SU-DHL-6 (cell line): ENCODE results near the gene WDR48.
"Not testable (repeated sequence)": the region's sequence is repeated elsewhere in the genome, so short reads cannot be mapped to it uniquely, and the experiment has no call there.

Source experiments
- H2AFZ ChIP-seq: fragments of 200-600 bp; sonication (generic); 2 replicates; pipeline ENCODE4 v1.6.1; 2014; ENCODE audit warnings: low read depth, mild to moderate bottlenecking, moderate library complexity, mixed read lengths, antibody characterized with exemption, low read length; ENCODE audit not compliant: severe bottlenecking
- H3F3A ChIP-seq: fragments of 200-600 bp; shearing (Covaris generic); 2 replicates; pipeline ENCODE4 v1.6.0; 2016; ENCODE audit warnings: antibody characterized with exemption, mild to moderate bottlenecking; ENCODE audit not compliant: insufficient read depth
- H3K27ac ChIP-seq: fragments of 200-600 bp; sonication (generic); 2 replicates; pipeline ENCODE4 v1.5.1; 2016; ENCODE audit warnings: low read depth, mild to moderate bottlenecking, low read length, moderate library complexity, mixed read lengths
- H3K27me3 ChIP-seq: fragments of 200-600 bp; sonication (generic), shearing (Covaris generic); 2 replicates; pipeline ENCODE4 v1.6.0; 2014; ENCODE audit warnings: mild to moderate bottlenecking, low read length
- H3K36me3 ChIP-seq: fragments of 200-600 bp; sonication (generic); 2 replicates; pipeline ENCODE4 v1.6.1; 2014; ENCODE audit warnings: mild to moderate bottlenecking, low read length, mixed read lengths
- H3K4me2 ChIP-seq: fragments of 300-600, 200-600 bp; shearing (Covaris generic), sonication (generic); 2 replicates; pipeline ENCODE4 v1.6.0; 2014; ENCODE audit warnings: low read length, low read depth, mild to moderate bottlenecking; ENCODE audit not compliant: poor library complexity, severe bottlenecking
- H3K4me3 ChIP-seq: fragments of 200-600 bp; sonication (generic); 2 replicates; pipeline ENCODE4 v1.5.1; 2014; ENCODE audit warnings: antibody characterized with exemption, low read length, mild to moderate bottlenecking, mixed read lengths; ENCODE audit not compliant: insufficient read depth, poor library complexity, severe bottlenecking
- H3K79me2 ChIP-seq: fragments of 200-600 bp; sonication (generic); 2 replicates; pipeline ENCODE4 v1.6.1; 2014; ENCODE audit warnings: mild to moderate bottlenecking, low read length, moderate library complexity; ENCODE audit not compliant: insufficient read depth
- H3K9ac ChIP-seq: fragments of 200-600 bp; sonication (generic); 2 replicates; pipeline ENCODE4 v1.7.0; 2014; ENCODE audit warnings: mild to moderate bottlenecking, low read length
- H3K9me2 ChIP-seq: fragments of 200-600 bp; sonication (generic); replicated peaks from 2 replicates; pipeline ENCODE4 v1.6.1; 2014; ENCODE audit warnings: low read length; ENCODE audit not compliant: insufficient read depth
- H3K9me3 ChIP-seq: fragments of 200-600 bp; sonication (generic); 2 replicates; pipeline ENCODE4 v1.6.1; 2014; ENCODE audit warnings: low read length, mixed read lengths; ENCODE audit not compliant: insufficient read depth
- H4K20me1 ChIP-seq: fragments of 200-600 bp; sonication (generic); 2 replicates; pipeline ENCODE4 v1.6.1; 2014; ENCODE audit warnings: low read depth, mild to moderate bottlenecking, antibody characterized with exemption, low read length, moderate library complexity, mixed read lengths
- CTCF ChIP-seq: fragments of 200-600 bp; sonication (generic); IDR thresholded peaks from one replicate; pipeline ENCODE4 v1.5.1; 2017; ENCODE audit warnings: antibody characterized with exemption, mild to moderate bottlenecking, low read length, moderate library complexity; ENCODE audit not compliant: insufficient read depth, poor library complexity, severe bottlenecking
- EZH2phosphoT487 ChIP-seq: fragments of 200-600 bp; sonication (generic), shearing (Covaris generic); conservative IDR thresholded peaks from 2 replicates; pipeline ENCODE4 v1.6.1; 2018; ENCODE audit warnings: mild to moderate bottlenecking, antibody characterized with exemption, low read length, moderate library complexity, mixed read lengths

WDR48 gene

GRCh38 chr3:39052583-39052982 lies 767 bp downstream of the WDR48 start:
- Histone ChIP-seq H3F3A (no peaks in the 10 kb centered on the region), H3K36me3 (no peaks in the 10 kb centered on the region), H3K9ac (peak overlapping the region; percentile 62), H3K27ac (no peak overlapping the region), H2AFZ (peak overlapping the region; percentile 86), H3K79me2 (0 out of 2 replicates have a peak, but pooled peaks cover 6% of the 10 kb centered on the region), H3K9me2 (no peaks in the 10 kb centered on the region), H3K27me3 (no peaks in the 10 kb centered on the region), H3K4me2 (peak overlapping the region; percentile 67), H3K9me3 (no peaks in the 10 kb centered on the region), H4K20me1 (no peaks in the 10 kb centered on the region), H3K4me3 (peak overlapping the region; percentile 75)
- TF ChIP-seq EZH2phosphoT487 = no peak
- TF ChIP-seq CTCF = no peak

- no peak for TF ChIP-seq CTCF
- TF ChIP-seq EZH2phosphoT487 = no peak
- H3K27ac ChIP-seq = no peak overlapping the region
- H3K36me3 ChIP-seq = no peaks in the 10 kb centered on the region
- H3K4me3 ChIP-seq = no peak overlapping the region
- no peaks in the 10 kb centered on the region for H3K9me2 ChIP-seq
- no peaks in the 10 kb centered on the region for H3F3A ChIP-seq
- no peaks in the 10 kb centered on the region for H3K27me3 ChIP-seq
- no peak overlapping the region for H3K4me2 ChIP-seq
- H3K79me2 ChIP-seq = 0 out of 2 replicates have a peak, but pooled peaks cover 6% of the 10 kb centered on the region
- H2AFZ ChIP-seq = no peak overlapping the region
- H3K9me3 ChIP-seq = no peaks in the 10 kb centered on the region
- H3K9ac ChIP-seq = no peak overlapping the region
- no peaks in the 10 kb centered on the region for H4K20me1 ChIP-seq
Observed at GRCh38 chr3:39053696-39054095, 1.9 kb downstream of the WDR48 start.

- no peaks in the 10 kb centered on the region for H3F3A ChIP-seq
- no peak overlapping the region for H3K9ac ChIP-seq
- H2AFZ ChIP-seq = no peak overlapping the region
- no peaks in the 10 kb centered on the region for H3K27me3 ChIP-seq
- no peak overlapping the region for H3K4me3 ChIP-seq
- H3K4me2 ChIP-seq = no peak overlapping the region
- no peaks in the 10 kb centered on the region for H3K9me2 ChIP-seq
- H4K20me1 ChIP-seq = no peaks in the 10 kb centered on the region
- 0 out of 2 replicates have a peak, but pooled peaks cover 6% of the 10 kb centered on the region for H3K79me2 ChIP-seq
- no peaks in the 10 kb centered on the region for H3K9me3 ChIP-seq
- TF ChIP-seq CTCF = no peak
- no peak for TF ChIP-seq EZH2phosphoT487
- no peaks in the 10 kb centered on the region for H3K36me3 ChIP-seq
- no peak overlapping the region for H3K27ac ChIP-seq
Observed at GRCh38 chr3:39056151-39056550, 4.3 kb downstream of the WDR48 start.

GRCh38 chr3:39061228-39061627 lies 9.4 kb downstream of the WDR48 start:
- H3K4me3 ChIP-seq, H3F3A ChIP-seq, H3K9me3 ChIP-seq, H3K27ac ChIP-seq, H4K20me1 ChIP-seq, H3K4me2 ChIP-seq, H3K9ac ChIP-seq, H3K27me3 ChIP-seq, H3K36me3 ChIP-seq, H2AFZ ChIP-seq, H3K79me2 ChIP-seq, H3K9me2 ChIP-seq: not testable (repeated sequence)
